HG03025 (cell line): ENCODE data around the gene PDSS2.
"Not testable (repeated sequence)": the region's sequence is repeated elsewhere in the genome, so short reads cannot be mapped to it uniquely, and the experiment has no call there.

Experiments
- ATAC-seq: cut with Tn5 transposase; IDR thresholded peaks from one replicate; pipeline ENCODE4 v1.9.1; 2021; ENCODE audit warnings: mild to moderate bottlenecking, moderate library complexity; ENCODE audit not compliant: unreplicated experiment, low FRiP score

The PDSS2 gene

DNA sequence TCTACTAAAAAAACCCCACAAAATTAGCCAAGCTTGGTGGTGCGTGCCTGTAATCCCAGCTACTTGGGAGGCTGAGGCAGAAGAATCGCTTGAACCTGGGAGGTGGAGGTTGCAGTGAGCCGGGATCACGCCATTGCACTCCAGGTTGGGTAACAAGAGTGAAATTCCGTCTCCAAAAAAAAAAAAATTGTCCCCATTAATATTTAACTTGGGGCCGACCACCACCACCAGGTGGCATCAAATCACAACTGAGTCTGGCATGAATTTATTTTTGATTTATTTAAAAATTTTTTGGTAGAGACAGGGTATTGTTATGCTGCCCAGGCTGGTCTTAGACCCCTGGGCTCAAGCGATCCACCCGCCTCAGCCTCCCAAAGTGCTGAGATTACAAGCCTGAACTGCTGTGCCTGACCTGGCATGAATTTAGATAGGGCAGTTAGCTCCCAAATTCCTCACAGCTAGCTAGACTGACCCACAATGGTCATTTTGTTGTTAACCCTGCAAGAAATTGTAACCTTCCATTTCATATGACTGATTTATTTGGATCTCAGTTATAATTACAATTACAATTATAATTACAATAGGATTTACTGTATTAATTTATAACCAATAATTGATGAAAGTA lies 326.9 kb downstream of the PDSS2 start:
- no peak for ATAC-seq

DNA sequence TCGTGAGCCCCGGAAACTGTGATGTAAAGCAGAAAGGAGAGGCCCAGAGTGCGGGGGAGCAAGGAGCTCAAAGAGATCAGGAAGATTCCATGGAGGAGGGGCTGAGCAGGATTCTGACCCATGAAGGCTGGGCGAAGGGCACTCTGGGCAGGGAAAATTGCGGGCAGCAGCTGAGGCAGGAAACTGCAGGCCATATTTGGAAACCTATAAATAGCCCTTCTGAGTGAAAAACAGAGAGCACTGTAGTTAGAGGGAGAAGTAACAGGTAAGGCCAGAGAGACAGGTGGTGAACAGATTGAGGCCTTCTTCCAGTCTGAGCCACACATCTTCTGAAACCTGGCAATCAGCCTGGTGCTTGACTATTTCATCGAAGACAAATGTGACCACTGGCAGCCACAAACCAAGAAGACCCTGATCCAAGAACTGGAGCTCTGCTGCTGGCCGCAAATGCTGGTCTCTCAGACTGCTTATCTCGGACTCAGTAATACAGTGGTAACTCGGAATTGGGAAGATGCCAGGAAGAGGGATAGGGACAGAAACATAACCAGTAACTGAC lies 329.9 kb downstream of the PDSS2 start:
- no peak for ATAC-seq

DNA sequence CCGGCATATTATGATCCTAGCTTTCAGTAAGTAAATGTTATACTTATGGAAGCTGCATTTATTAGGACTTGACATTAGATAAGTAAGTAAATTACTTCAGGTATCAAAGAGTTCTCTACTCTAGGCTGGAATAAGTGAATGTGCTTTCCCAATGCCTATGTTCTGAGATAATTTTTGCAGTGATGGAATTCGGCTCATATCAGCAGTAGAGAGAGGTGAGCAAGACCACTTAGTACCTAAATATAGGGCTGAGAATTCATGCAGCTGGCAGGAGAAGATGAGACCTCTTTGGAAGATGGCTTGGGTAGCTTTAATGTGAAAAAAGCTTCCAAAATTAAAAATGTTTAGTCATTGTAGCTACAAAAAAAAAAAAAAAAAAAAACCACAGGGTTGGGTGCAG lies 330.8 kb downstream of the PDSS2 start:
- ATAC-seq, result no peak

- ATAC-seq, result no peak
These were observed 331.2 kb downstream of the PDSS2 start for GRCh38 chr6:107128175-107128574.

DNA sequence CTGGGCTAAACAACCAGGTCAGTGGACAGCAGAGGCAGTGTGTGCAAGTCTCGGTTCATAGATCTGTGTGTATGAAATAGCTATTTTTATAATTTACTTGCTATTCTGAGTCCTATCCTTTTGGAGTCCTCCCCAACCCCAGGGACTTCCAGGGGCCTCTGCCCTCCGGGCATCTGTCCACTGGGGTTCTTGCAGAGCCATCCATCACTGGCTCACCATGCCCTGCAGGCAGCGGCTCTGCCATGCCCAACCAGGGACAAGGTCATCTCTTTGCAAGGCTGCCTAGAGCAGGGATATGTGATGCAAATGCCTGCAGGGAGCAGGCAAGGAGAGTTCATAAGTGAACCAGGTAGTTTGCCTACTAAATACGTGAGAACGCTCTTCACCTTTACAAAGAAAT lies 333.6 kb downstream of the PDSS2 start:
- no peak for ATAC-seq

- ATAC-seq, result no peak
These were observed 334.4 kb downstream of the PDSS2 start for GRCh38 chr6:107124934-107125348.

DNA sequence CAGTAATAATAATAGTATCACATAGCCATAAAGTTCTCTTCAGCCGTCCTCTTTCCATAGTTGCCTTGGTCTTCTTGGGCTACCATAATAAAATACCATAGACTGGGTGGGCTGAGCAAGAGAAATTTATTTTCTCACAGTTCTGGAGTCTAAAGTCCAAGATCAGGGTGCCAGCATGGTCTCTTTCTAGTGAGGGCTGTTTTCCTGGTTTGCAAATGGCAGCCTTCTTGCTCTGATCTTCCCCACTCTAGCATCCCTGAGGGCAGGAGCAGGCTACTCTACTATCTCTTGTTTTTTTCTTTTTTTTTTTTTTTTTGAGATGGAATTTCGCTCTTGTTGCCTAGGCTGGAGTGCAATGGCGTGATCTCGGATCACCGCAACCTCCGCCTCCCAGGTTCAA lies 335.9 kb downstream of the PDSS2 start:
- no peak for ATAC-seq

- ATAC-seq, result no peak
These were observed 336.6 kb downstream of the PDSS2 start for GRCh38 chr6:107122748-107123147.

- no peak for ATAC-seq
These were observed 337.3 kb downstream of the PDSS2 start for GRCh38 chr6:107121964-107122495.

- no peak for ATAC-seq
These were observed 338.1 kb downstream of the PDSS2 start for GRCh38 chr6:107121266-107121665.

GRCh38 chr6:107120404-107120803 lies 339.0 kb downstream of the PDSS2 start:
- no peak for ATAC-seq

DNA sequence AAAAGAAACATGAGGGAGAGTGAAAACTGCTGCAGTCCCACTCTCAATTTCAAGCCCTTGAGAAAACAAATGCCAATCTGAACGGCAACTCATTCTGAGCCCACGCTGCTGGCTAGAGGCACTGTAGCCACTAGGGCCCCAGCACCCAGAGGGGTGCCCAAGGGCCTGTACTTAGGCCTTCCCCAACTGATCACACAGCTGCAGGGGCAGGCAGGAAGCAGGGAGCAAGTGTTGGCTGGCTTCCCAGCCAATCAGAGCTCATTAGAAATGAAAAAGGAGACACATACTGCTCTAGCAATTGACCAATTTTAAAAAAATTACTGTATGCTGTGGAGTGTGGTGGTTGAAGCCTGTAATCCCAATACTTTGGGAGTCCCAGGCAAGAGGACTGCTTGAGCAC lies 340.4 kb downstream of the PDSS2 start:
- no peak for ATAC-seq

- ATAC-seq, result not testable (repeated sequence)
These were observed 340.8 kb downstream of the PDSS2 start for GRCh38 chr6:107118540-107118939.

DNA sequence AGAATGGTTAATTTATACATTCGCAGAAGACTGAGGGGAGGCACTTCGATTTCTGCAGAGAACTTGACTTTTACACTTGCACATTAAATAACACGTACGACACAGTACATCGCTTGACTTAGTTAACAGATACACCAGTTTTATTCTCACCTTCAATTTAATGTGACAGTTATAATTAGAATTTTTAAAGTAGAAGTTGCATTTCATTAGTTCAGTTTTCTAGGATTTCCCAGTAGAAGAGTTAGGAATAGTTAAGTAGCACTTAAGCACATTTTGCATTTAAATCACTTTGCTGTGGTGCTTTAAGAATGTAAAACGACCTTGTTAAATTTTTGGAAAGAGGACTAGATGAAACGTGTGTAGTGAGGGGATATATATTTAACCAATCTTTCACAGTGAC lies 342.4 kb downstream of the PDSS2 start:
- no peak for ATAC-seq

DNA sequence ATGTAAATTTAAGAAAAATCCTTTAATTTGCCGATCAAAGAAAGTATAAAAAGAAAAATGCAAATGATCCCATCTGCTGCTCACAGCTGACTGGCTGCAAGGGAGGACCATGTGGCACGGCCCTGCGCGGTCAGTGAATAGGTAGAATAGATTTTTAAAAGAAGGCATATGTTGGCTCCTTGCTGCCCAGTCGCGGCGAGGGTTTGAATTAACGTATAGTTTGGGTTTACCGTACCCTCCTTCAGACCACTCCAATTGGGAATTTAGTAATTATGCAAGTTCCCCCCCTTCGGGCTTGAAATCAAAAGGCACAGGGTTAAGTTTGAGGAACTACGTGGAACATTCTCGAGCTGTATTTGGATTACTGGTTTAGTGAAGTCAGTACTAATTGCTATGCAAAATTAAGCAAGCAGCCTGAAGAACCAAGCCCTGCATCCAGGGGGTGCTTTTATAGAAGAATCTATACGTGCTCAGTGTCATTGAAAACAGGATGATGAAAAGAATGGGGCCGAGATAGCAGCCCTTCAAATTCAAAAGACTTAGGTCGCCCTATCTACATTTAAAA lies 343.0 kb downstream of the PDSS2 start:
- ATAC-seq, result no peak

GRCh38 chr6:107115695-107116327 lies 343.6 kb downstream of the PDSS2 start:
- ATAC-seq, result peak; percentile 4

- ATAC-seq, result peak; percentile 22
These were observed 344.3 kb downstream of the PDSS2 start, which contains the start of gene BEND3 for GRCh38 chr6:107114926-107115694. BEND3 (minus strand) TSS chr6:107115515; CDS start chr6:107099285, 16,230 bp downstream.

DNA sequence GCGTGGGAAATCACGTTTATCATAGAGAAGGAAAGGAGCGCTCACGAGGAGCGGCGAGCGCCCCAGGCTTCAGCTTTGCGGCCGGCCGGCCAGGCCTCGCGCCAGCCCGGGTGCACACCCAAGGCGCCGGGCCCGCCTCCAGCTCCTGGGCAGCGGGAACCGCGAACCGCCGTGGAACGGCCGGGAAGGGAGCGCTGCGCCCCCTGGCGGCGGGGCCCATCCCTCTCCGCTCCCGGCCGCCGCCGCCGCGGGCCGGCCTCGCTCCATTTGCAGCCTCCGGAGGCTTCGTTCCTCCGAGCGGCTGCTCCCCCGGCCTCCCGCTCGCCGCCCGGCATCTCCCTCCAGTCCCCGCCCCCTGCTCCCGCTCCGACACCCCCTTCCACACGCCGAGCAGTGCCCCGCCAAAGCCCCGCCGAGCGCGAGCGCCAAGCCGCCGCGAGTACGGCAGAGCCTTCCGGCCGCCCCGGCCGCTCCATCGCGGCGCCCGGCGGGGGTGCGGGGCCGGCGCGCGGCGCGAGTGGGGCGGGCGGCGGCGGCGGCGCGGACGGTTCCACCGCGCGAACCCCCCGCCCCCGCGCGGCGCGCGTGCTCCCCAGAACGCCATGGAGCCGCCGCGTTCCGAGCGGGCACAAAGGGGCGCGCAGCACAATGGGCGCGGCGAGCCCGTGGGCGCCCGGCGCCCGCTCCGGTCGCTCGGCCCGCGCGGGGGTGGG lies 345.0 kb downstream of the PDSS2 start:
- peak; percentile 67 for ATAC-seq

GRCh38 chr6:107110200-107110599 lies 349.2 kb downstream of the PDSS2 start:
- no peak for ATAC-seq
